GM19452 (cell line): ENCODE data around the gene TMC4.

ENCODE experiments used
- ATAC-seq: cut with Tn5 transposase; IDR thresholded peaks from one replicate; pipeline ENCODE4 v1.9.1; 2021; ENCODE audit not compliant: unreplicated experiment

TMC4 gene

GRCh38 chr19:54156953-54157352 lies 16.0 kb downstream of the TMC4 start:
- no peak for ATAC-seq

- no peak for ATAC-seq
Observed at GRCh38 chr19:54156490-54156889, 16.5 kb downstream of the TMC4 start.

- no peak for ATAC-seq
Observed at GRCh38 chr19:54155694-54156093, 17.3 kb downstream of the TMC4 start.

- no peak for ATAC-seq
Observed at GRCh38 chr19:54154603-54155345, 18.2 kb downstream of the TMC4 start.

GRCh38 chr19:54153731-54154326 lies 19.1 kb downstream of the TMC4 start:
- ATAC-seq: no peak

- no peak for ATAC-seq
Observed at GRCh38 chr19:54152878-54153524, 20.0 kb downstream of the TMC4 start.

- ATAC-seq: no peak
Observed at GRCh38 chr19:54152267-54152666, 20.7 kb downstream of the TMC4 start.

GRCh38 chr19:54151362-54152035 lies 21.5 kb downstream of the TMC4 start:
- no peak for ATAC-seq

- ATAC-seq: no peak
Observed at GRCh38 chr19:54149021-54149812, 23.7 kb downstream of the TMC4 start.

- ATAC-seq: no peak
Observed at GRCh38 chr19:54148158-54148557, 24.8 kb downstream of the TMC4 start.

- ATAC-seq: no peak
Observed at GRCh38 chr19:54147676-54148075, 25.3 kb downstream of the TMC4 start.

GRCh38 chr19:54145541-54146158 lies 27.3 kb downstream of the TMC4 start:
- no peak for ATAC-seq

GRCh38 chr19:54142166-54142780 lies 30.7 kb downstream of the TMC4 start:
- no peak for ATAC-seq

- no peak for ATAC-seq
Observed at GRCh38 chr19:54141356-54141755, 31.6 kb downstream of the TMC4 start.

- no peak for ATAC-seq
Observed at GRCh38 chr19:54138489-54139256, 34.3 kb downstream of the TMC4 start.

GRCh38 chr19:54137699-54138488 lies 35.1 kb downstream of the TMC4 start, which contains the start of gene CNOT3:
TSS of gene CNOT3 (plus strand) at chr19:54137762. CDS start at chr19:54142979, 5,217 bp downstream.
- ATAC-seq: no peak

- peak; percentile 77 for ATAC-seq
Observed at GRCh38 chr19:54136864-54137698, 35.9 kb downstream of the TMC4 start.
